Activated CD4-positive, alpha-beta T cell treated with anti-CD3 and anti-CD28 coated beads for 48 hours (primary cell): ENCODE measurements around the gene MAST4.
"Not testable (repeated sequence)": the region's sequence is repeated elsewhere in the genome, so short reads cannot be mapped to it uniquely, and the experiment has no call there.

Experiments
- DNase-seq: peaks from one replicate; pipeline ENCODE4 v3.0.0-alpha.2; 2020

MAST4 gene

DNA sequence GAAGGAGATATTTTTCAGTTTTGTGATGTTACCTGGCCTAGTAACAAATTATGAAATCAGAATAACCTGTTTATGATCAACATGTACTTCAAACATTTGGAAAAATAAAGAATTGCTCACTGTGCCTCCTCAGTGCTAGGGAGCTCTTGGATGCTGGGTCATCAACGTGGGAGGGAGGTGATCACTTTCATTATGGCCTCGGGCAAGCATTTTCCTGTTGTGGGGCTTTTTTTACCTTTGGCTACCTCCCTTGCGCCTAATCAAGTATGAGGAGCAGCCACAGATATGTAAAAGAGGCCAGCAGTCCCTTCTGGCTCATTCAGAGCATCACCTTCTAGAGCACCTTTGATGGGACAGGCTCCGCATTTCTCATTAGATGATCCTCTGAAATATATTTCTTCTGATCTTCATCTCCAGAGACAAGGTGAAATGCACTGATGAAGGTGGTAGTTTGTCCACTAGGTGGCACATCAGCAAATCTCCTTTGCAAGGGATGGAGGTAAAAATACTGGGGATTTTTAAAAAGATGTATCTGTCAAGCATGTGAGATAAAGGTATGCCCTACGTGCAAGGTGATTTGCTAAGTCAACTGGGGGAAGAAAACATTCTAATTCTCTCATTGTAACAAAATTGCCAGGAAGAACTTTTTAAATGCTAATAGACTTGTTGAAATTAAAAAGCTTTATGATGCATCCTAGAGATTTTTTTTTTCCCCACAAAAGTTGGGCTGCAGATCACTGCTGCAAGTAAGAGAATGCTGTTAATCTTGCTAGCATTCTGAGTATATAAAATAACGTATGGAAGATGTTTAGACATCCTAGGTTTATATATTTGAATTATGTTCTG, 218.2 kb downstream of the MAST4 start:
- peak; percentile 63 for DNase-seq

DNA sequence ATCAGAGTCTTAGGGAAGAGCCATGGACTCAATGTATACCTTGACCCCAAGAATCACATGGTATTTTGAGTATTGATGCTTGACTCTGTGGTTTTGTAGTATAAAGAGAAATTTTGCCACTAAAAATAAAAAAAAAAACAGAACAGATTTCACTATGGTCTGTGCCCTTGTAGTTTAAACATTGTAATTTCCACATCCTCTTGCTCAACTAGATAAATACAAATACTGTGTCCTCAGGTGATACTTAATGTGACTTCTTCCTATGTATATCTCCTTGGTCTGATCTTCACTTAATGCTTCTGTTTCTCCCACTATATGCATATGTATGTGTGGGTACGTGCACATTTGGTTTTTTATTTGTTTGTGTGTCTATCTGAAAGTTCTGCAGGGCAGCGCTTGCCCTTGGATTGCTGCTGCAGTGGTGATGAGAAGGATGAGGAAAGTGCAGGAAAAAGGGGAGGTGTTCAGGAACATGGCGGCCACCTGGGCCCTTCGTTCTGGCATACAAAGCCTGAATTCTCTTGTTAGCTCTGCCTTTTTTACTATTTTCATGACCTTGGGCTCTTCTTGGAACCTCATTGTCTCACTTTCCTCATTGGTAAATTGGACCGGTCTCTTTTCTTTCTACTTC, 222.2 kb downstream of the MAST4 start:
- DNase-seq, result no peak

DNA sequence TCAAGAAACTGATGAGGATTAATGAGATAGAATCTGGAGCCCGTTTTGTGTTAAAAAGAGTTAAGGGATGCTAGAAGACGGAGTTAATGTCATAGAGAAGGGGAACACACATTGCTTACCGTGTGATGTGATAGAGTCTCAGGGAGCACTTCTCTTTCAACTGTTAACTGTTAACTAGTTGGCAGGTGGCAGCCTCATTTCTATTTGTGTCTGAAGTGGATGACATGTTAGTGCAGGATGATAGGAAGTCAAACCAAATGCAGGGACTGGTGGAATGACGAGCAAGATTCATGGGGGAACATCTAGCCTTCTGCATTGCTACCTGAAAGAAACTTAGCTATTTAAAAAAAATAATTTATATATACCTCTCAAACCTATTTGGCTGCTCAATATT, 222.7 kb downstream of the MAST4 start:
- DNase-seq, result no peak

DNA sequence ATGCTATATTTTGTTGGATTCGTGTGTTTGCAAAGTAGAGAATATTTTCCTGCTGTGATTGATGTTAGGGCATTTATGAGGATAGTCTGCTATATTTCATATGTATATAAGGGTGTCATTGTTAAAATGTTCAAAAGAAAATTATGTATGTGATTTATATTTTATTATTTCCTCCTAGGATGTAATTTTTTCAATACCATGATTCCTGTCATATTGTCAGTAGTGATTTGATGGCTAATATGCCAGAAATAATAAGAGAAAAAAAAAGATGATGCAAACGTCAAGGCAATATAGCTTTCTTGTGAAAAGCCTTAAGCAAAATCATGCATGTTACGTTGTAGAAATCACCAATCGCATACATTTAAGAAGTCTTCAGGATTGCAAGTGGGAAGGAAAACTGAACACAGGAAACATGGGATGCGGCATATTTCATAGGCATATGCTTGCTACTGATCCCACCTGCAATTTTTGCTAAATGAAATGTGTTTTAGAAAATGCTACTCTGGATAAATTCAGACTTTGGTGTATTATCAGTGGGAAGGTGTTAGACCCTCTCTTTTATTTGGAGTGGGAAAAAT, 224.5 kb downstream of the MAST4 start:
- no peak for DNase-seq

DNA sequence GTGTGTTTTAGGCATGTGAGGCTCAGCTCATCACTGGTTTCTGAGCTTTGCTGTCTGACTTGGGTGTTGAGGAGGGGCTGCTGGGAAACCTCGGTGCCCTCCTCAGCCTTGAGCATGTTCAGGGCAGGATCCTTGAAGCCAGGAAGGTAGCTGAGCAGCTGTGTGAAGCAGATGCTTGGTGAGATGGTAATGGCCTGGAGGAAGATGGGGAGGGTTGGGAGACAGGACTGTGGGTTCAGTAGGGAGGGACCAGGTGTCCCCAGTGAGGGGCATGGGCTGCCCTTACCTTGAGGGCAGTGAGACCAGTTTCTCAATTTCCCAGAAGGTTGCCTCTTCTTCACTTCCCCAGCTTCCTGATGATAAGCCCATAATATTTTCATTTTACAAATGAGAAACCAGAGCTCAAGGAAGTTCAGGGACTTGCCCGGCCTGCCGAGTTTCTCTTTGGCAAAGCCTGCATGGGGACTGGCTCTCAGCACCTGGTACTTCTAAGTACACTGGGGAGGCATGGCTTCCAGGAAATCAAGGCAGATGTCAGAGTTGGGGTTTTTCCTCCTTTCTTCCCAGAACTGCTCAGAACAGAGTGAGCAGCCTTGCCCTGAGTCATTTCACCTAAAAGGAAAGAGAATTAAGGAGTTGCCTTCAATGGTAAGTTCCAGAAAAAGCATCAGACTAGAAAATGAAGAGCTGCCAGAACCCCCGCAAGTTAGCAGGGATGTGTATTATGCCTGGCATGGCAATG, 225.7 kb downstream of the MAST4 start:
- peak; percentile 52 for DNase-seq

DNA sequence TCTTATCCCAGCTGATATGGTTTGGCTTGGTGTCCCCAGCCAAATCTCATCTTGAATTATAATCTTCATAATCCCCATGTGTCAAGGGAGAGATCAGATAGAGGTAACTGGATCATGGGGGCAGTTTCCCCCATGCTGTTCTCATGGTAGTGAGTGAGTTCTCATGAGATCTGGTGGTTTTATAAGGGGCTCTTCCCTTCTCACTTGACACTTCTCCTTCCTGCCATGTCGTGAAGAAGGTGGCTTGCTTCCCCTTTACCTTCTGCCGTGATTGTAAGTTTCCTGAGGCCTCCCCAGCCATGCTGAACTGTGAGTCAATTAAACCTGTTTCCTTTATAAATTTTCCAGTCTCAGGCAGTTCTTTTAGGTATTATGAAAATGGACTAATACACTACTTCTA, 226.7 kb downstream of the MAST4 start:
- DNase-seq, result not testable (repeated sequence)

DNA sequence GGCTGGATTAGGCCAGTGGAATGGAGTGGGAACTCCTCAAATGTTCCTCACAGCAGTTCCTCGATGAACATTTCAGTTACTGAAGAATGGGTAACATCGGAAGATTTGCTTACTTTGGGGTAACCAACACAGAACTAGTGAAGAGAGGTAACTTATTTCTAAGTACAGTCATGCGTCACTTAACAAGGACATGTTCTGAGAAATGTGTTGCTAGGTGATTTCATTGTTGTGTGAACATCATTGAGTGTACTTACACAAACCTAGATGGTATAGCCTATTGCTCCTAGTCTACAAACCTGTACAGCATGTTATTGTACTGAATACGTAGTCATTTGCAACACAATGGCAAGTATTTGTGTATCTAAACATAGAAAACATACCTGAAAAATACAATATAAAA, 228.3 kb downstream of the MAST4 start:
- DNase-seq, result no peak

DNA sequence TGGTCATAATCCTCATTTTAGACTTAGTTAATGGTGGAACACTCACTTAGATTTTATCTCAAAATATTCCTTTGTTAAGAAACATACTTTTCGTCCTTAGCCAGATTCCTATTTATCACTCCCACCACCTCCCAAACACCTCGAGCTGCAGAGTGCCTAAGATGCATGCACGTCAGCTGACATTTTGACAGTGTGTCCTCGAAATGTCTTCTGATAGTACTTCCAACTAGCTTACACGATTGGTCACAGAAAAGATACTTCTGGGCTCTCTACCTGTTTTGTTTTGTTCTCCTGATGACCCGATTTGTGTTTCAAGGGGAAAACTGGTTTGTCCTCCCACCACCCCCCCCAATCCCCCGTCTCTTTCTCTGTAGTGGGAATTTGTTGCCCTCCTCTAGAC, 230.1 kb downstream of the MAST4 start:
- no peak for DNase-seq

DNA sequence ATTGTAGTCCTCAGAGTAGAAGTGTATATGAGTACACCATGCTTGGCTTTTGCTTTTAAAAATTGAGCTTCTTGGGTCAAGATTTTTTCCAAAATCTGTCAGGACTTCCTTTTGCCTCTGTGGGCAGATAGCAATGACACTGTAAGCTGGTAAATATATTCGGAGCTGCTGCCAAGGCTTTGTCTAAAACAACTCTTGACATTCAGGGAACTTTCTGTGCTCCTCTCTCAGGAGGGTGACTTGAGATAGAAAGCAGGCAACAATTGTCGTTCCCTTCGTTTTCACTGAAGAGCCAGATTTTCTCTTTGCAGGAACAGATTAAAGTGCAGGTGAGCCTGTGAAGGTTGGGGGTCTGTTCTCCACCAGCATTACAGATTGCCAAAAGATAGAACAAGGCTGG, 230.5 kb downstream of the MAST4 start:
- no peak for DNase-seq

DNA sequence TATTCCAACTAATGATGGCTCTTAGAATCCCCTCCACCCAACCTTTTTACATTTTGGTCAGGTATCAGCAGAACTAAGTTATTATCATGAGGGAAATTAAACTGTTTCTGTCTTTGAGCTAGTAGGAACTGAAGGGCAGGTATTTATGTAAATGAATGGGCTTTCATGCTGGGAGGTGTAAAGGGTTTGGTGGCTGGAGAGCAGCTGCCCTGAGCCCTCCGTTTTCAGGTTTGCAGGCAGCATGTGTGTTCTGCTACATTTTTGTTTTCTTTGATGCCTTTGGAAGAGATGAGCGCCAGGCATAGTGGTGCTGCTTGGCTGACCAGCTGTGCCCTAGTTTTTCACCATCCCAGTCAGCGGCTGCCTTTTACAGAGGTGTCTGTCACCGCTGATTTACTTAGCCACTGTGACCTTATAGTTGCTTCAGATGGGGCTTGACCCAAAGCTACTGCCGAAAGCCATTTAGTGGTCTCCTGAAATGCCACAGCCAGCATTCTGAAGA, 231.9 kb downstream of the MAST4 start:
- no peak for DNase-seq

DNA sequence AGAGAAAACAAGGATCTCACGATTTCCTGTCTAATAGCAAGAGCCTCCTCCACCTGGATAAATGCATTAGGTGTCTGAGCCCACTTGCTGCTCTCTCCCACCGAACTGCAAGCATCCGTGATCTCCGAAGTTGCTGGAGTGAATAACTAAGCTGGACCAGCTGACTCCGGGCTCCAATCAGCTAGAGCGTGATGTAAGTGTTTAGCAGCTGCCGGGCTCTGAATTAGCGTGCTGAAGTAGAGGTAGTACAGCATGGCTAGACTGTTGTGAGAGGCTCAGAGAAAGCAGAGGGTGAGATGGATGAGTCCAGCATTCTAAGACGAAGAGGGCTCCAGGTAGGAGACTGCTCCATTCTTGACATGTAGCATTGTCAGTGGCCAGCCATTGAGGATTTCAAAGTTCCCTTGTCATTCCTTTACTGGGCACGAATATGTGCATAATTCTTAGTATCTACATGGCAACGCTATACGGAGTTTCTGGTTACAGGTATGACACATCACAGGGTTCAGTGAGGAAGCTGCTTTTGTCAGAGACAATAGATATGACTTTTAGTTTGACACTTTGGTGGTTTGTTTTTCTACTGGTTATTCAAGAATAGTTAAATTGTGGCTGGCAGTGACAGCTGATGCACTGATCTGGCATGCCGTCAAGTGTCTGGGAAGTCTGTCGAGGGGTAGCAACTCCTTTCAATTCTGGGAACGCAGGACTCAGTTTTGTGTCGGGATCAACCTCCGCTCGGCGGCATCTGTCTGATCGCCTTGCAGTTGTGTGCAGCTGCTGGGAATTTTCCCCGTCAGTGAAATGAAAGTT, 232.6 kb downstream of the MAST4 start:
- DNase-seq, result peak; percentile 69

DNA sequence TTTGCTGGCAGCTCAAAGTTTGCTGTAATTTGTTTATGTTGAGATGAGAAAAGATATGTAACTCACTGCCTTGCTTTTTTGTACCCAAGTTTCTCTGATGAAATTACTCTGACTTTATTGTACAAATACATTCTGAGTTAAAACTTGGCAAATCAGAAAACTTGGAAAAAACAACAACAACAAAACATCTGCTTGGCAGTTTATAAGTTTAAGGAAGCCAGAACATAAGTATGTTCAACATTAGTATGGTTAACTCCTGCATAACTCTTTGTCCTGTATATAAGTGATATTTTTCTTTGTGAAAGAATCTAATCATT, 233.1 kb downstream of the MAST4 start:
- DNase-seq, result no peak

DNA sequence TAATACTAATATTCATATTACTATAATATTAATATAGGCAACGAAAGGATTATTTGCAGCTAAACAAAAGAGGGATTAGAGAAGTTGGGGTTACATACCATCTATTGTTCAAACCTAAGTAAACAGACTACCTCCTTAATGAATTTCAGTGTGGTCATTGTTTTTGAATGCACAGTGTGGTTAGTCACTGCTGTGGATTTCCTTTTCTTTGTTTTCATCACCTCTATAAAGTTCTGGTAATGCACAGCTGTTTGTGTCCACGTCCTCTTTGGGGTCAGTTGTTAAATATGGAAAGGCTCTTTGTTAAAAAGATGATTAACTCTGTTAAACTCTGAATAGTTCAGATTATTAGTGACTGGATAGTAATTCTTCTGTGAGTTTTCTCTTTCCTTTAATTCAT, 233.6 kb downstream of the MAST4 start:
- no peak for DNase-seq

DNA sequence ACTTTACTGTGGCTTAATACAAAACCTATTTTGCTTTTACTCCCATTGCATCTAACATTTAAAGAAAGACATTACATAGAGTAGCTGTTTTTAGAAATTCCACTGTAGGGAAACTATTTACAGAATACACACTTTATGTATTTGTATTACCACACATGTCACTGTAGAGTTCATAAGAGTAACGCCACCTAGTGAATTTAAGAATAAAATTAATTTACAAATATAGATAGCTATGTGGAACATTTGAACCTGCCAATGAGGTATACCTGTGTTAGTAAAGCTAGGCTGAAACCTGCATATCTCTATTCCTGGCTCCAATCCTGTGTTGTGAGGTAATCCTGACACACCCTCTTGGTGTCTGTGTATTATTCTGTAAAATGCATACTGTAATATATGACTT, 234.4 kb downstream of the MAST4 start:
- DNase-seq, result no peak

DNA sequence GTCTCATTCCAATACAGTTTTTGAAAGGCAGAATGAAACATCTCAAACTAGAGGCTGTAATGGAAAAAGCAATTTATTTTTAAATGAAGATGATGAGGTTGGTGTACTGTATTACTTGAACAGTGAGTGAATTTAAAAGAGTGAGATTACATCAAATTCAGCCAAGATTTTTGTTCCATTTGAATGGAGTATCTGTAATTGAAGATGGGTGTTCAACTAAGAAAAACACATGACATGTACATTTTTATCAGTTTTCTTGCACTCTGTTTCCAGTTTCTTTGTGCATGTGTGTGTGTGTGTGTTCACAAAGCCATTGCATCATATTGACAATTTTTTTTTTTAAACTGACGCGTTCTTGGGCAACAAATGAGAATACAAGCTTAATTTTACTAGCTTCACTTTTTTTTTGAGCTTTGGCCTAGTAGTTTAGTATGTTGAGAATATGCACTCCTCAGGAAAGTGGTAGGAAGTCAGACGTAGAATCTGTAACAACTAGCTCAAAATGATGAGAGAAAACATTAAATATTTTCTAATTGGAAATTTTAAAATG, 243.5 kb downstream of the MAST4 start:
- DNase-seq, result no peak

DNA sequence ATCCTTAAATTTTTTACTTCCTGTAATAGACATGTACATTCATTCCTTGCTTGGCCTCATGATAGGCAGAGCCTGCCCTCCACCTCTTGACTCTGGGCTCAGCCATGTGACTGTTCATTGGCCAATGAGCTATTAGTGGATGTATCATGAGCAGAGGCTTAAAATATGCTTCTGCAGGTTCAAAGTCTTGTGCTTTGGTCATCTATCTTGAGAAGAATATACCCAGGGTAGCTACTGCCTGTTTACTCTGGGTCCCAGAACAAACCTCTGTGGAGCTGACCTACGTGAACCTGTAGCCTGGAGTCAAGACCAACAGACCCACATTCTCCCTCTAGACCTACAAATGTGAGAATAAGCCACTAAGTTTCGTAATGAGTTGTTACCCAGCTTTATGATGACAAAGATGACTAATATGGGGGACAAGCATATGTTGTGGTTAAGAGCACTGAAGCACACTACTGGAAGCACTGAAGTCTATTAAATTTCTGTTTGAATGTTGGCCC, 244.4 kb downstream of the MAST4 start:
- peak; percentile 60 for DNase-seq

DNA sequence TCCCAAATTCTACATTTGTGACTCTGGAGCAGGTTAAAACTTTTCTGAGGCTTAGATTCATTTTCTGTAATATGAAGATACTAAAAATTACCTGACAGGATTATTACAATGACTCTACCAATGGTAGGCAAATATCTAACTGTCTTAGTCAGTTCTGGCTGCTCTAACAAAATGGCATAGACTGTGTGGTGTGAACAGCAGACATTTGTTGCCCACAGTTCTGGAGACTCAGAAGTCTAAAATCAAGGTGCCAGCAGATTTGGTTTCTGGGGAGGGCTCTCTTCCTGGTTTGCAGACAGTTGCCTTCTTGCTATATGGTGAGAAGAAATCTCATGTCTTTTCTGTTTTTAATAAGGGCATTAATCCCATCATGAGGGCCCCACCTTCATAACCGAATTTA, 245.1 kb downstream of the MAST4 start:
- DNase-seq, result no peak

DNA sequence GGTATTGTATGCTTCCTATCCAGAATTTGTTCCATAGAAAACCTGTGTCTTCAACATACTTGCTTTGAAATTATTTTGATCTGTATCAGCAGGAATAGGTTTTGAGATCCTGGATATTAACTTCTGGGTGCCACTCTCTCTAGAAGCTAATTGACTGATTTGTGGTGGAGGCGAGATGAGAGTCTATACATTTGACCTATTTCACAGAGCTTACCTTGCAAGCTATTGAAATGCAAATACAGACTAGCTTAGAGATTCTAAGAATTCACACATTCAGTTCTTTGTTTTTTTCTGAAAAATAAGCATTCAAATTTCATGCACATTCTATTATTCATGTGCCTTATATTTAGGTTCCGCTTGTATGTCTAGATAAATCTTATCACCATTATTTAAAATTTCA, 246.3 kb downstream of the MAST4 start:
- no peak for DNase-seq

DNA sequence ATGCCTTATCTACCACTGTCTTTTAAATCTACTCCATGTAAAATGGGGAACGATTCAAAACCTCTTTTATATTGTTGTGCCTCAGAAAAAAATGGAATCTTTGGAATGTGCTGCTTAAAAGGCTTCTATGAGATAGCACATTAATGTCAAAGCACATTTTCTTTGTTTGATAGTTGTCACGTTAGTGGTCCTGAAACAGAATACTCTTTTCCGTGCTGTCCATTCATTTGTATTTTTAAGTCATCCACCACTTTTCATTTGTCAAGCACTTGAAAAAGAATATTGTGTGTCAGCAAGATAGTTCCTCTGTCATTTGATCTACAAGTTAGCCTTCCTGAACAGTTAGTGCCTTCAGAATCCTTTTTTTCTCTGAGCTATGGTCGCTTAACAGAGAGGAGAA, 246.9 kb downstream of the MAST4 start:
- DNase-seq, result no peak

DNA sequence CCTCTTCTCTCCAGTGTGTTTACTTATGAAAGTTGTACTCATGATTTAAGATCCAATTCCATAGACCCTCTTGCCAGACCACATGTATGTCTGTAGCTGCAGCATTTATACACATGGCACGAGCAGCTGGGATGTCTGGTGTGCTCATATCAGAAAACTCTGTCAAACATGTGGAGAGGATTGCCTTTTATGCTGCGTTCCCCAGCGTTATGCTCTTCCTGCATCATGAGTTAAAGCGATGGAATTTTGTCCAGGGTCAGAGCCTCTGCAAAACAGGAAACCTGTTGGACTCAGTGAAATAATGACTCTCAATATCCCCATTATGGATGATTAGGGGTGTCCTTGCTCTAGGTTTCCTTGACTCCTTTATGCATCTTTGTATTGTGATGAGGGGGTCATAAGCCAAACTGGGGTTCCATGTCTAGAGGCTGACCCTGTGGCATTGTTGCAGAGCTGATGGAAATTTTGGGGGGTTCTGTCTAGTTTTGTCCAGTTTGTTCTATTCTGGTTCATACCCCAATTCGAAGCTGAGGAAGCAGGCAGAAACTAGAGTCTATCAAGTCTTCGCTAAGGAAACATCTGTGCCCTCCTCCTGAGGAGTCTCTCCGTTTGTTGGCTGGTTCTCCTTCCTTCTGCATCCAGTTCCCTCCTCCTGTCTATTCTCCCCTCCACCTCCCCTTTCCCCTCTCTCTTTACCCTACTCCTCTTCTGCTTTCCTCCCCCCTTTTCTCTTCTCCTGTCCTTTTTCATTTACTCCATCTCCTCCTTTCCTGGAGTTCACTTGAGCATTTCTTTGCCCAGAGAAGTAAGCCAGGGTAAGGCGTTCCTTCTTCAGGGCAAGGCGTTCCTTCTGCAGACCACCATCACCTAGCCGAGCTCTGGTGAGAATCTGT, 252.8 kb downstream of the MAST4 start:
- no peak for DNase-seq

DNA sequence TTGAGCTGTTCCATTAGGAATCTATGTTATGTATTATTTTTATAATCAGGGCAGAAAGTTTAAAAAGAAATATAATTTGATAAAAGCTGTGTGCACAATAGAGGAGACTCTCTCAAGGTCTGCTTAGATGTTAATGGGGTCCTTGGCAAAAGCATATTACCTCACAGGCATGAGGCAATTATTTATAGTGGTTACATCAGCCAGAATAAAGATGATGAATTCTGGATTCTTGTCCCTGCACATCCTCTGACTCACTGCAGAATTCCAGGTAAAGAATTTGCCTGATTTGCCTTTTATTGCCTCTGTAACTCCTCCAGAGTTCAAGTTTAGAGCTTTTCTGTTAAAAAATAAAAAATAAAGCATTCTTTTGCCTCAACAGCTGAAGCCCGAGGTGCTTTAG, 253.6 kb downstream of the MAST4 start:
- DNase-seq, result no peak
